MCF 10A (cell line): ENCODE results near the gene NOP14. TPM values are rescaled to one million over a fixed set of nuclear protein-coding genes. Genes with fewer than 3 reads are reported as not detected.

ENCODE experiments used
- Bru-seq: library from RNA; stranded (reverse); fragments of 400-500 nt; gene quantifications from one replicate; lab custom pipeline; 2021; lab: Mats Ljungman, UMichigan
- BruChase-seq, 2 experiments: library from RNA; stranded (reverse); fragments of 400-500 nt; gene quantifications; one replicate each; lab custom pipeline; 2021; lab: Mats Ljungman, UMichigan
- BruUV-seq: library from RNA; stranded (reverse); fragments of 400-500 nt; replicated peaks from 2 replicates; lab custom pipeline; 2021; lab: Mats Ljungman, UMichigan
- CTCF ChIA-PET: fragments of 300-600 bp; sonication (Branson Sonifier 250); formaldehyde crosslinking; extraction: SDS; loops from one replicate; lab custom pipeline; 2021; ENCODE audit warnings: antibody characterized with exemption, inconsistent platforms; lab: Yijun Ruan, JAX
- POLR2A ChIA-PET: fragments of 300-600, 350-650 bp; sonication (Branson Sonifier 250); formaldehyde crosslinking; extraction: SDS; loops from one replicate; lab custom pipeline; 2020; ENCODE audit warnings: antibody characterized with exemption, inconsistent platforms; lab: Yijun Ruan, JAX
- DNase-seq: peaks from one replicate; pipeline ENCODE4 v3.0.0-alpha.2; 2018; ENCODE audit not compliant: unreplicated experiment
- H3K27ac Mint-ChIP-seq: one replicate; pipeline ENCODE4 v1.8.0; 2022; ENCODE audit warnings: mild to moderate bottlenecking, low read depth, mixed read lengths; ENCODE audit not compliant: unreplicated experiment
- H3K27me3 Mint-ChIP-seq: one replicate; pipeline ENCODE4 v1.8.0; 2022; ENCODE audit warnings: mixed read lengths; ENCODE audit not compliant: insufficient read depth, unreplicated experiment
- H3K36me3 Mint-ChIP-seq: one replicate; pipeline ENCODE4 v1.8.0; 2022; ENCODE audit warnings: mild to moderate bottlenecking, moderate library complexity, mixed read lengths; ENCODE audit not compliant: insufficient read depth, unreplicated experiment
- H3K4me1 Mint-ChIP-seq: one replicate; pipeline ENCODE4 v1.8.0; 2022; ENCODE audit warnings: mixed read lengths; ENCODE audit not compliant: insufficient read depth, unreplicated experiment
- H3K4me3 Mint-ChIP-seq: one replicate; pipeline ENCODE4 v1.8.0; 2022; ENCODE audit warnings: mild to moderate bottlenecking, moderate library complexity, mixed read lengths; ENCODE audit not compliant: unreplicated experiment
- H3K9me3 Mint-ChIP-seq: one replicate; pipeline ENCODE4 v1.8.0; 2022; ENCODE audit warnings: mixed read lengths; ENCODE audit not compliant: unreplicated experiment
- intact Hi-C: fragments of 100-400 bp; cut with micrococcal nuclease; formaldehyde crosslinking; loops from 2 replicates; pipeline ENCODE4 v1.14.1; 2022
- long read RNA-seq: library from polyadenylated mRNA; stranded (forward); transcript quantifications from one replicate; pipeline ENCODE4 v2.0.0, GENCODE V29; 2022
- total RNA-seq: library from RNA; stranded (reverse); gene quantifications from 2 replicates; pipeline ENCODE4 v1.2.3, GENCODE V29; 2022
- TF ChIP-seq, protein P1 (sequence below): fragments of 200-600 bp; IDR thresholded peaks from one replicate; pipeline ENCODE4 v1.8.0; 2022; ENCODE audit warnings: antibody characterized with exemption, mild to moderate bottlenecking; ENCODE audit not compliant: unreplicated experiment

NOP14 gene
- total RNA-seq (44.0 and 65.6 TPM in 2 replicates), Bru-seq, nascent RNA (percentile 80 among the genes with signal in this experiment), BruChase-seq, experiment 1, labeled RNA remaining after a 6-hour chase (percentile 87 among the genes with signal in this experiment), BruChase-seq, experiment 2, labeled RNA remaining after a 2-hour chase (percentile 73 among the genes with signal in this experiment)
- long read RNA-seq, transcript NOP14-203 (18 exons, 3,538 nt) = major isoform, 34 of 60 reads
- long read RNA-seq, transcript NOP14-201 (19 exons, 2,889 nt) = minor isoform, 5 of 60 reads
- long read RNA-seq, transcript NOP14-202 (17 exons, 2,535 nt) = minor isoform, 6 of 60 reads
- long read RNA-seq, partial matches to known transcripts = 4 of 60 reads
- long read RNA-seq, other reads (novel, unspliced or antisense) = 11 of 60 reads

GRCh38 chr4:2963175-2963965 is at the start of gene NOP14, which contains the start of gene GRK4:
Gene NOP14 (minus strand): TSS chr4:2963406. CDS start chr4:2963319, 87 bp downstream.
Gene GRK4 (plus strand): TSS chr4:2963571. CDS start chr4:2964071, 500 bp downstream.
- Mint-ChIP-seq H3K9me3 (no peaks in the 10 kb centered on the region), H3K27me3 (no peaks in the 10 kb centered on the region), H3K36me3 (peaks cover 40% of the 10 kb centered on the region), H3K27ac (peak within 1 kb of the TSS; percentile 94), H3K4me1 (peaks cover 16% of the 10 kb centered on the region), H3K4me3 (peak within 1 kb of the TSS; percentile 88)
- DNase-seq = peak; percentile 97
- intact Hi-C loops = loop anchor here (1.0 to 2.0 kb wide), 2 partner anchors 27 to 74 kb away; no protein-coding TSS in a partner anchor
- TSS peak; percentile 14 for BruUV-seq
- TF ChIP-seq, protein P1, sequence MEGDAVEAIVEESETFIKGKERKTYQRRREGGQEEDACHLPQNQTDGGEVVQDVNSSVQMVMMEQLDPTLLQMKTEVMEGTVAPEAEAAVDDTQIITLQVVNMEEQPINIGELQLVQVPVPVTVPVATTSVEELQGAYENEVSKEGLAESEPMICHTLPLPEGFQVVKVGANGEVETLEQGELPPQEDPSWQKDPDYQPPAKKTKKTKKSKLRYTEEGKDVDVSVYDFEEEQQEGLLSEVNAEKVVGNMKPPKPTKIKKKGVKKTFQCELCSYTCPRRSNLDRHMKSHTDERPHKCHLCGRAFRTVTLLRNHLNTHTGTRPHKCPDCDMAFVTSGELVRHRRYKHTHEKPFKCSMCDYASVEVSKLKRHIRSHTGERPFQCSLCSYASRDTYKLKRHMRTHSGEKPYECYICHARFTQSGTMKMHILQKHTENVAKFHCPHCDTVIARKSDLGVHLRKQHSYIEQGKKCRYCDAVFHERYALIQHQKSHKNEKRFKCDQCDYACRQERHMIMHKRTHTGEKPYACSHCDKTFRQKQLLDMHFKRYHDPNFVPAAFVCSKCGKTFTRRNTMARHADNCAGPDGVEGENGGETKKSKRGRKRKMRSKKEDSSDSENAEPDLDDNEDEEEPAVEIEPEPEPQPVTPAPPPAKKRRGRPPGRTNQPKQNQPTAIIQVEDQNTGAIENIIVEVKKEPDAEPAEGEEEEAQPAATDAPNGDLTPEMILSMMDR = peak; percentile 36
- ChIA-PET CTCF (interaction anchor here (0.6 to 4.4 kb wide), 11 partner anchors 15 to 198 kb away, joined by 3 to 25 read pairs (median 5); no protein-coding TSS in a partner anchor), POLR2A (interaction anchor here (0.6 to 5.5 kb wide), 26 partner anchors 10 to 328 kb away, joined by 3 to 120 read pairs (median 3); partner anchors contain the start of genes HTT and HTT-AS)

- CTCF ChIA-PET = no interaction called here
- H3K4me3 Mint-ChIP-seq = no peak overlapping the region
- no peaks in the 10 kb centered on the region for H3K9me3 Mint-ChIP-seq
- H3K27me3 Mint-ChIP-seq = no peaks in the 10 kb centered on the region
- no peaks in the 10 kb centered on the region for H3K36me3 Mint-ChIP-seq
- DNase-seq = no peak
- TF ChIP-seq, protein P1 = no peak
- H3K4me1 Mint-ChIP-seq = peaks cover 20% of the 10 kb centered on the region
- intact Hi-C loops = no loop called here
- no TSS peak for BruUV-seq
- peak overlapping the region; percentile 96 for H3K27ac Mint-ChIP-seq
- POLR2A ChIA-PET = interaction anchor here (0.5 to 3.3 kb wide), 11 partner anchors 12 to 122 kb away, joined by 3 to 48 read pairs (median 4); partner anchors contain the start of genes GRK4 and NOP14
Measured at GRCh38 chr4:3011456-3012220, 48.4 kb upstream of the NOP14 start.

DNA sequence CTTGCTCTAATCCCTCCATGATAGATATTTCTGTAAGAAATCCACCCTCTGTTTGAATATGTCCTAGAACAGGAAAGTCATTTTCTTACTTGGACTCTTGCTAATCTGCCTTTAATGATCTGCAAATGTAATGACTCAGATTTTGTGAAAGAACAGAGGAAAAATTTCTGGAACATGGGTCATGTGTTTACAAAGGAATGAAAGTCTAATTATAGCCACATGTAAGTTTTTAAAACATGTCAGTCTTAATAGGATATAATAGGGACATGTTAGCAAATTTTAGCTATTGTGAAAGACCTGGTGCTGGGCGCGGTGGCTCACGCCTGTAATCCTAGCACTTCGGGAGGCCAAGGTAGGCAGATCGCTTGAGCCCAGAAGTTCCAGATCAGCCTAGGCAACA is 47.8 kb upstream of the NOP14 start:
- Mint-ChIP-seq H3K36me3 (no peaks in the 10 kb centered on the region), H3K9me3 (no peaks in the 10 kb centered on the region), H3K27me3 (no peaks in the 10 kb centered on the region), H3K27ac (peak overlapping the region; percentile 96), H3K4me3 (peak overlapping the region; percentile 13), H3K4me1 (peaks cover 20% of the 10 kb centered on the region)
- CTCF ChIA-PET = no interaction called here
- intact Hi-C loops = loop anchor here (1.0 kb wide), 1 partner anchor 26 kb away; no protein-coding TSS in a partner anchor
- POLR2A ChIA-PET = interaction anchor here (0.5 to 3.3 kb wide), 11 partner anchors 12 to 122 kb away, joined by 3 to 48 read pairs (median 5); partner anchors contain the start of genes GRK4 and NOP14
- BruUV-seq = no TSS peak
- TF ChIP-seq, protein P1 = no peak
- DNase-seq = peak; percentile 75
